Activated T-cell treated with anti-CD3 and anti-CD28 coated beads, Interleukin-2, amount 50 U/mL, for 72 hours (primary cell): Measurements from ENCODE around the gene ARHGAP21. TPM values are rescaled to one million over a fixed set of nuclear protein-coding genes. Genes with fewer than 3 reads are reported as not detected.
A peak's percentile ranks its signal among the peaks of the same experiment; 100 is the strongest.
"Not testable (repeated sequence)": the region's sequence is repeated elsewhere in the genome, so short reads cannot be mapped to it uniquely, and the experiment has no call there.

Experiments
- ATAC-seq, 2 donors: fragments of 150-1000 bp; cut with Tn5 transposase; replicated peaks in 1 of 2; 2 replicates each; pipeline ENCODE4 v1.10.0; 2021; ENCODE audit warnings: moderate library complexity in 2 of 2, mild to moderate bottlenecking in 1 of 2
- DNase-seq, 2 donors: peaks; one replicate each; pipeline ENCODE4 v3.0.0; 2021 to 2022; ENCODE audit warnings: mixed read lengths in 1 of 2
- H3K27ac Mint-ChIP-seq: one replicate; pipeline ENCODE4 v1.8.0; 2022; ENCODE audit warnings: mild to moderate bottlenecking, moderate library complexity, mixed read lengths
- H3K27me3 Mint-ChIP-seq: one replicate; pipeline ENCODE4 v1.8.0; 2022; ENCODE audit warnings: low read depth, mixed read lengths
- H3K36me3 Mint-ChIP-seq, 2 donors: one replicate each; pipeline ENCODE4 v1.8.0; 2022; ENCODE audit warnings: mixed read lengths in 2 of 2, mild to moderate bottlenecking in 1 of 2; ENCODE audit not compliant: insufficient read depth in 2 of 2
- H3K4me1 Mint-ChIP-seq: one replicate; pipeline ENCODE4 v1.8.0; 2022; ENCODE audit warnings: low read depth, mixed read lengths
- H3K4me3 Mint-ChIP-seq, 2 donors: one replicate each; pipeline ENCODE4 v1.8.0; 2022; ENCODE audit warnings: mild to moderate bottlenecking in 2 of 2, mixed read lengths in 2 of 2, moderate library complexity in 2 of 2
- H3K9me3 Mint-ChIP-seq, 2 donors: one replicate each; pipeline ENCODE4 v1.8.0; 2022; ENCODE audit warnings: mixed read lengths in 2 of 2
- total RNA-seq, 2 donors: library from RNA; stranded (reverse); gene quantifications; one replicate each; pipeline ENCODE4 v1.2.3, GENCODE V29; 2022

ARHGAP21 gene
- total RNA-seq, 2 donors from 2014 or later = 22.6 to 22.9 TPM

DNA sequence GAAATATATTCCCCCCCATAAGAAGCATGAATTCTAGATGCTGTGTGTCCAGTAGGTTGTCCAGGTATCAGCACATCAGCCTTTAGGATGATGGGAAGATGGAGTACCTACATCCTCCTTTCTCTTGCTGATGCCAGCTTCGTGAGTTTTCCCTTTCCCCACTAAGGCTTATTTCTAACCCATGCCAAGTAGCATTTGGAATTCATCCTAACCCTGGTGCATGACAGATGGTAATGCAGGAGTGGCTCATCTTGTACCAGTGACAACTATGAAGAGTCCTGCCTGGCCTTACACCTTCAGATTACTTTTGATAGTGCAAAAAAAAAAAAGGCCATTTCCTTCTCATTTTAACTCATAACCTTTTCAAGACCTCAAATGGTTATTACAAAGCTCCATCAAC lies 58.7 kb downstream of the ARHGAP21 start:
- ATAC-seq = no peak
- Mint-ChIP-seq H3K4me3 (no peak overlapping the region), H3K9me3 (no peaks in the 10 kb centered on the region), H3K4me1 (no peaks in the 10 kb centered on the region), H3K36me3 (no peaks in the 10 kb centered on the region), H3K27me3 (no peaks in the 10 kb centered on the region), H3K27ac (no peak overlapping the region)
- DNase-seq = no peak

DNA sequence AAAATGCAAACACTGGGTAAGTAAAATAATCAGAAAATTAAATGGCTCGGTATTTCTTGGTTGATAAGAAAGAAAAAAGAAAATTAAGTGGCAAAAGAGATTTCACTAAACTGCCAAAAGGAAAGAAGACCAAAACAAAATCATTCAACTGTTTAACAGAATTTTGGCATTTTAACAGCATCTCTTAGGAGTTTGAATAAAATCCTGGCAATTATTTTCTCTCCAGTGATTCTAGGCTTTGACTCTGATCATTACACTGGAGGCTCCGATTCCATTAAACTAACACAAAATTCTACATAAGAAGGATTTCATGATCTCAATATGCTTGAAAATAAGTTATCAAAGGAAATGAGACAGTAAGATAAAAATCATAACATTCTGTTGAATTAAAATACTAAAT lies 62.3 kb downstream of the ARHGAP21 start:
- ATAC-seq (no peak), DNase-seq (no peak)
- Mint-ChIP-seq H3K4me1 (no peaks in the 10 kb centered on the region), H3K27me3 (no peaks in the 10 kb centered on the region), H3K27ac (no peak overlapping the region), H3K9me3 (no peaks in the 10 kb centered on the region), H3K36me3 (no peaks in the 10 kb centered on the region), H3K4me3 (no peak overlapping the region)

DNA sequence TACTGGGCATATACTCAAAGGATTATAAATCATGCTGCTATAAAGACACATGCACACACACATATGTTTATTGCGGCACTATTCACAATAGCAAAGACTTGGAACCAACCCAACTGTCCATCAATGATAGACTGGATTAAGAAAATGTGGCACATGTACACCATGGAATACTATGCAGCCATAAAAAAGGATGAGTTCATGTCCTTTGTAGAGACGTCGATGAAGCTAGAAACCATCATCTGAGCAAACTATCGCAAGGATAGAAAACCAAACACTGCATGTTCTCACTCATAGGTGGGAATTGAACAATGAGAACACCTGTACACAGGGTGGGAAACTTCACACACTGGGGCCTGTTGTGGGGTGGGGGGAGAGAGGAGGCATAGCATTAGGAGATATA lies 65.4 kb downstream of the ARHGAP21 start:
- not testable (repeated sequence) for H3K27me3 Mint-ChIP-seq, H3K4me1 Mint-ChIP-seq, H3K4me3 Mint-ChIP-seq, ATAC-seq, H3K27ac Mint-ChIP-seq, H3K36me3 Mint-ChIP-seq, H3K9me3 Mint-ChIP-seq, DNase-seq

DNA sequence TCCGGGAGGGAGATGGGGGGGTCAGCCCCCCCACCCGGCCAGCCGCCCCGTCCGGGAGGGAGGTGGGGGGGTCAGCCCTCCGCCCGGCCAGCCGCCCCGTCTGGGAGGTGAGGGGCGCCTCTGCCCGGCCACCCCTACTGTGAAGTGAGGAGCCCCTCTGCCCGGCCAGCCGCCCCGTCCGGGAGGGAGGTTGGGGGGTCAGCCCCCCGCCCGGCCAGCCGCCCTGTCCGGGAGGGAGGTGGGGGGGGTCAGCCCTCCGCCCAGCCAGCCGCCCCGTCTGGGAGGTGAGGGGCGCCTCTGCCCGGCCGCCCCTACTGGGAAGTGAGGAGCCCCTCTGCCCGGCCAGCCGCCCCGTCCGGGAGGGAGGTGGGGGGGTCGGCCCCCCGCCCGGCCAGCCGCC lies 67.4 kb downstream of the ARHGAP21 start:
- not testable (repeated sequence) for H3K4me1 Mint-ChIP-seq, H3K9me3 Mint-ChIP-seq, H3K27me3 Mint-ChIP-seq, DNase-seq, H3K27ac Mint-ChIP-seq, ATAC-seq, H3K4me3 Mint-ChIP-seq, H3K36me3 Mint-ChIP-seq

DNA sequence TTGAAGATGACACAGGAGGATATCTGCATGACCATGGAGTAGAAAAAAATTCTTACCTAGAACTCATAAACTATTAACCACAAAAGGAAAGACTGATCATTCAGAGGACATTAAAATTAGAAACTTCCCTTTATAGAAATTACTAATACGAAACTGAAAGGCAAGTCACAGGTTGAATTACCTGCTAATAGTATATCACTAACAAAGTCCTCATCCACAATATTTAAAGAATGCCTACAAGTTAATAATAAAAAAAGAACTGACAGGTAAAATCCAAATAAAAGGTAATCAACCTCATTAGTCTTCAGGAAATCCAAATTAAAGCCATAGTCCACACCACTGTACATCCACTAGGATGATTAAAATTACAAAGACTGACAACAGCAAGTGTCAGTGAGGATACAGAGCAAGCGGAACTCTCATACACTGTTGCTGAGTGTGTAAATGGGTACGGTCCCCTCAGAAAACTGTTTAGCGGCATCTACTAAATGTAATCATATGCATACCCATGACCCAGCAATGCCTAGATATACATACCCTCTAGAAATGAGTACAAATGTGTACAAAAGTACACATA lies 71.2 kb downstream of the ARHGAP21 start:
- ATAC-seq (peak in 1 of 2 donors; percentile 25), DNase-seq (no peak)
- no peak overlapping the region for H3K27ac Mint-ChIP-seq
- H3K4me3 Mint-ChIP-seq = no peak overlapping the region
- peaks cover 2 to 3% of the 10 kb centered on the region in 2 donors for H3K36me3 Mint-ChIP-seq
- peaks cover 2 to 4% of the 10 kb centered on the region in 2 donors for H3K9me3 Mint-ChIP-seq
- peaks cover 7% of the 10 kb centered on the region for H3K4me1 Mint-ChIP-seq
- H3K27me3 Mint-ChIP-seq = no peaks in the 10 kb centered on the region

DNA sequence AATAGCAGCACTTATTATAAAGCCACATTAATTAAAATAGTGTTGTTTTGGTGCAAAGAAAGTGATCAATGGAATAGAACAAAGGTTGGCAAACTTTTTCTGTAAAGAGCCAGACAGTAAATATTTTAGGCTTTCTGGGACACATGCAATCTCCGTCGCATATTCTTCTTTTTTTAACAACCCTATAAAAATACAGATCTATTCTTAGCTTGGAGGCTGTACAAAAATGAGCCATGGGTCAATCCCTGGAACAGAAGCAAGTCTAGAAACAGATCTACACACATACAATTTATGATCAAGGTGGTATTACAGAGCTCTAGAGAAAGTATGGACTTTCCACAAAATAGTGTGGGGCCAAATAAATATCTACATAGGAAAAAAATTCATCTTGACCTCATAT lies 71.8 kb downstream of the ARHGAP21 start:
- Mint-ChIP-seq H3K36me3 (peaks cover 2 to 3% of the 10 kb centered on the region in 2 donors), H3K4me1 (peaks cover 7% of the 10 kb centered on the region), H3K4me3 (no peak overlapping the region), H3K27ac (no peak overlapping the region), H3K9me3 (peaks cover 2 to 4% of the 10 kb centered on the region in 2 donors), H3K27me3 (no peaks in the 10 kb centered on the region)
- ATAC-seq = no peak
- DNase-seq = no peak

DNA sequence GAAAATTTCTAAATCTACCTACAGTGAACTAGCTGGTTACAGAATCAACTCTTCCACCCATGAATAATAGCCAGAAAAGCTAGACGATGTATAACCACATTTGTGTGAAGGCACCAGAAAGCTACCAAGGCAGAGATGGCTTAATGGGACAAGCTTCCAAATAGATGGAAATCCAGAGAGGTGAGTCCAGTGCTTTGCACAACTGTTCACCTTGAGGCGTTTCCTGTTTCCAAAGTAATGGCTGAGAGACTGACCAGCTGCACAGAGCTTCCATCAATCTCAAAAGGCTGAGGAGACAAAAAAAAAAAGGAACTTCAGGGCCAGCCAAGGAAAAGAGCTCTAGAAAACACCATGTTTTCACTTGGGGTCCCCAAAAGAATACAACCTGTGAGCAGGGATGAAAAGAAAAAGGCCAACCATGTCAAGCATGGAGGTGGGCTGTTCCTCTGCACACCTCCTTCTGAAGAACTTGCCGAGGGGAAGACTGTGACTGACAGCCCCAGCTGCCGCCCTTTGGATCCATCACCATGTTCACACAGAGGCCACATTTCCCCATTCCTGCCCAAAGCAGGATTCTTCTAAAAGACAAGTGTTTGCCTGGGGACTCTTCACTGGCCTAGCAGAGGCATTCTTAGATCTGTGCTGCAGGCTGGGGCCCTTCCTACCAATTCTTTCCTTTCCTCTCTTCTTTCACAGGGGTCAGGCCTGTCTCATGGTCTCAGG lies 72.9 kb downstream of the ARHGAP21 start:
- ATAC-seq = no peak
- Mint-ChIP-seq H3K27me3 (no peaks in the 10 kb centered on the region), H3K36me3 (peaks cover 2 to 3% of the 10 kb centered on the region in 2 donors), H3K4me1 (peaks cover 7% of the 10 kb centered on the region), H3K9me3 (peaks cover 2 to 4% of the 10 kb centered on the region in 2 donors), H3K27ac (no peak overlapping the region), H3K4me3 (no peak overlapping the region)
- DNase-seq = no peak

DNA sequence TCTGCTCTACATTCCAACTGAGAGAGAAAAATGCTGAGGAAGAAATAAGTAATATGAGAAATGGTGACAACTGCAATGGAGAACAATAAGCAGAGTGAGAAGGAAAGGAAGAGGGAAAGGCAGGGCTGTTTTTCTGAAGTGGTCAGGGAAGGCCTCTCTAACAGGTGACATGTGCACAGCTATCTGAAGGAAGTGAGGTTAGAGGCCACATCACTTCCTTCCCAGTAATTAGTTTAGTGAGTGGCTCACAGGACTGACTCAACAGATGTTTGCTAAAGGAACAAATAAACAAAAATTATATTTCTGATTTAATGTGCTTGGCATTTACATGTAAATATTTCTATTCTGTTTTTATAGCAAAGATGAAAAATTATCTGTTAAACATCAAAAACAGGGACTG lies 77.9 kb downstream of the ARHGAP21 start:
- H3K27me3 Mint-ChIP-seq = no peaks in the 10 kb centered on the region
- DNase-seq = no peak
- no peaks in the 10 kb centered on the region for H3K4me1 Mint-ChIP-seq

DNA sequence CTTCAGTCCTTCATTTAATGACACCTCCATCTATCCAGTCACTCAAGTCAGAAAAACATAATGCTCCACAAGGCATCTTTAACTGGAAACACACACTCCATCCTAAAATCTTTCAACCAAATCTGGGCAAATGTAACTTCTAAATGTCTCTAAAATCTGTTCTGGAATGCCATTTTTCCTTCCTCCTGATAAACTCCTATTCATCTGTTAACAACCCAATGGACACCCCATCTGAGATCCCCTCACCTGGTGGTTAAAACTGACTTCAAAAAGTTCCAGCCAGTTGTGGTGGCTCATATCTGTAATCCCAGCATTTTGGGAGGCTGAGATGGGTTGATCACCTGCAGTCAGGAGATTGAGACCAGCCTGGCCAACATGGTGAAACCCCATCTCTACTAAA lies 78.7 kb downstream of the ARHGAP21 start:
- DNase-seq = no peak
- Mint-ChIP-seq H3K4me3 (no peak overlapping the region), H3K9me3 (no peaks in the 10 kb centered on the region), H3K4me1 (no peaks in the 10 kb centered on the region), H3K36me3 (no peaks in the 10 kb centered on the region), H3K27me3 (no peaks in the 10 kb centered on the region), H3K27ac (no peak overlapping the region)
- no peak for ATAC-seq

More for the DNA sequence above, 77.9 kb downstream of the ARHGAP21 start:
- Mint-ChIP-seq H3K36me3 (no peaks in the 10 kb centered on the region), H3K4me3 (no peak overlapping the region), H3K9me3 (no peaks in the 10 kb centered on the region), H3K27ac (no peak overlapping the region)
- ATAC-seq = peak; percentile 39 to 60

DNA sequence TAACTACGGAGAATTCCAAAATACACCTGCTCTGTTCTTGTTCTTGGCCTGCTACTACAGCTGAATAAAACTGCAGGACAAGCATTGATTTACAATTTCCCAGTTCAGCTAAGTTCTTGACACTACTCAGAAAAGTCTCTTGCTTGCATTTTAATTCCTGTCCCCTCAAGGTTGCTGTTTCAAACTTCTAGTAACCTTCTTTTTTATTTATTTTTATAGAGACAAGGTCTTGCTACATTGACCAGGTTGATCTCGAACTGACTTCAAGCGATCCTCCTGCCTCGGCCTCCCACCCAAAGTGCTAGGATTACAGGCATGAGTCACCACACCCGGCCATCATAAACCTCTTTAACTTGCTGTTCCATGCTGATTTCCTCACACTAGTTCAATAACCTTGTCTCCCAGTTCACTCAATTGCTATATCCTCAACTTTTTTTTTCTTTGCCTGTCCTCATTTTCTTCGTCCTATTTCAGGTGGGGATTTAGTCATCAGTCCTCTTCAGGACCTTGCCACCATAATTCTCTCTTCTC lies 79.9 kb downstream of the ARHGAP21 start:
- Mint-ChIP-seq H3K4me3 (no peak overlapping the region), H3K4me1 (no peaks in the 10 kb centered on the region), H3K27ac (no peak overlapping the region), H3K27me3 (no peaks in the 10 kb centered on the region), H3K36me3 (no peaks in the 10 kb centered on the region), H3K9me3 (no peaks in the 10 kb centered on the region)
- no peak for ATAC-seq
- DNase-seq = no peak

DNA sequence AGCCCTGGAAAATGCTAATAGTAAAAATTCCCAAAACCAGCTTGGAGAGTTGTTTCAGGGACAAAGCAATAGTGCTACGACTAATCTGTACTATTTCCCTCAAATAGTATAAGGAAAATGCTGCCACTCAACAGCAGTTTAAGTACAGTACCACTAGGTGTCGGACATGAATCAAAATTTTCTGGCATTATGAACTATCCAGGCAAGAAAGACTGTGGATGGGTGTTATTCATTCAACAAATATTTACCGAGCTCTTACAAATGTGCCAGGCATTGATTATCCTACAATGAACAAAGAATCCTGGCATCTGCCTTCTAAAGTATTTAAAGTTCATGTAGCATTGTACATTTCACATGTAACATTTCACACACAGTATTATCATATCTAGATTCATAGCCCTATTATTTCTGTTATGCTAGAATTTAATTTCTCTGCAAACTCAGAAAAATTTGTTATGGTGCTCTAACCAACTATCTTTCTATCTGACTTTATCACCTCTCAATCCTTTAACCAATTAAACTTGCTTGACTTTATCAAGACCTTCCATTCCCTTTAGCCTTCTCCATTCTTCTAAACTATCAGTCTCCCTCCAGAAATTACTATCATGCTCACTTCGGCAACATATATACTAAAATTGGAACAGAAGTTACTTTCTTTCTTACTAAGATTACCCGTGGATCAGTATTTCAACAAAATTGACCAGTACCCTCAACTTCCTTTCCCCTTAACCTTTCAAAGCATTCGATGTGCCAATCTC lies 80.6 kb downstream of the ARHGAP21 start:
- no peaks in the 10 kb centered on the region for H3K36me3 Mint-ChIP-seq
- peak in 1 of 2 donors; percentile 14 for DNase-seq
- H3K27ac Mint-ChIP-seq = no peak overlapping the region
- no peak overlapping the region for H3K4me3 Mint-ChIP-seq
- H3K4me1 Mint-ChIP-seq = no peaks in the 10 kb centered on the region
- H3K9me3 Mint-ChIP-seq = no peaks in the 10 kb centered on the region
- no peaks in the 10 kb centered on the region for H3K27me3 Mint-ChIP-seq
- ATAC-seq = peak; percentile 61 to 72

DNA sequence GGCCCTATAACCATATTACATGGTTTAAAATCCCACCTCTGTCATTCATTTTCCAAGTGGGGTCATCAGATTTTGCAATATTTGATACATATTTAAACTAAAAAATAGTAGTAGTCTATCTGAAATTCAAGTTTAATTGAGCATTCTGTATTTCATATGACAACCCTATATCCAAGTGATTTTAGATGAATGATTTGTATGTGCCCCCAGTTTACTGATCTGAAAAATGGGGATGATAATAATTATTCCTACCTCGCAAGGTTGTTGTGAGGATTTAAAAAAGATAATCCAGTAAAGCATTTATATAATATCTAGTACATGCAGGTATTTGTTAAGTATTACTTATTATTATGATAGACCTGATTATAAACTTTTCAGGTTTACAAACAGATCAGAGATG lies 84.6 kb downstream of the ARHGAP21 start:
- DNase-seq (no peak), ATAC-seq (no peak)
- H3K4me1 Mint-ChIP-seq = no peaks in the 10 kb centered on the region
- H3K27me3 Mint-ChIP-seq = no peaks in the 10 kb centered on the region
- no peaks in the 10 kb centered on the region for H3K9me3 Mint-ChIP-seq
- H3K27ac Mint-ChIP-seq = no peak overlapping the region
- no peaks in the 10 kb centered on the region for H3K36me3 Mint-ChIP-seq
- H3K4me3 Mint-ChIP-seq = no peak overlapping the region

DNA sequence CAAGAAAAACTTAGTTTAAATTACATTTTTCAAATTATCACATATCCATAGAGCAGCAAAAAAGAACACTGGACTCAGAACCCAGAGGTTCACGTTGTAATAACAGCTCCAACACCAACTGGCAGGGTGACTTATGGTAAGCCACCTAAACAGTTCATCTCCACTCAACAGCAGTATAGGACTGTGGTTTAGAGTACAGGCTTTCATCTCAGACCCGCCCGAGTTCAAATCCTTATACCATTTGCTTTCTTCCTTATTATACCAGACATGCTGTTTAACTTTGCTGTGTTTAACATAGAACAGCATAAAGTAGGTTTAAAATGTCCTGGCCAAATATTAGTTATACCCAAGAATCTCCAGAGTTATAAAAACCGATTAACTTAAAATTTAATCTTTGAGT lies 97.9 kb downstream of the ARHGAP21 start:
- Mint-ChIP-seq H3K9me3 (no peaks in the 10 kb centered on the region), H3K36me3 (peaks cover 0 to 2% of the 10 kb centered on the region in 2 donors), H3K4me1 (peaks cover 23% of the 10 kb centered on the region), H3K4me3 (no peak overlapping the region), H3K27me3 (no peaks in the 10 kb centered on the region), H3K27ac (no peak overlapping the region)
- no peak for DNase-seq
- no peak for ATAC-seq
